SK-N-SH (cell line): ENCODE data around the gene HBG1.
"Not testable (repeated sequence)": the region's sequence is repeated elsewhere in the genome, so short reads cannot be mapped to it uniquely, and the experiment has no call there.

Experiments used
- ELF1 ChIP-seq: IDR thresholded peaks from 2 replicates; pipeline ENCODE4 v1.4.0; 2012
- NRF1 ChIP-seq: IDR thresholded peaks from 2 replicates; pipeline ENCODE4 v1.6.1; 2012; ENCODE audit warnings: low read depth, mild to moderate bottlenecking, low read length
- RAD21 ChIP-seq: IDR thresholded peaks from 2 replicates; pipeline ENCODE4 v1.6.1; 2012; ENCODE audit warnings: mild to moderate bottlenecking, low read length
- RXRA ChIP-seq: IDR thresholded peaks from 2 replicates; pipeline ENCODE4 v1.4.0; 2012; ENCODE audit warnings: low read depth, mild to moderate bottlenecking, borderline replicate concordance

GRCh38 chr11:5294342-5294995 lies 44.8 kb upstream of the HBG1 start:
- TF ChIP-seq RXRA, RAD21, ELF1, NRF1: not testable (repeated sequence)
